HS-27A (cell line): Measurements from ENCODE around the gene LMNTD1.
"Not testable (repeated sequence)": the region's sequence is repeated elsewhere in the genome, so short reads cannot be mapped to it uniquely, and the experiment has no call there.

Experiments used
- DNase-seq: peaks from one replicate; pipeline ENCODE4 v3.0.0-alpha.2; 2012; ENCODE audit warnings: low read depth, missing footprints

Gene LMNTD1

GRCh38 chr12:25553098-25553497 lies at the start of gene LMNTD1:
Gene LMNTD1 (minus strand): TSS chr12:25553283. CDS start chr12:25552959, 324 bp downstream.
- no peak for DNase-seq

- no peak for DNase-seq
Measured at GRCh38 chr12:25598956-25599355, 45.9 kb upstream of the LMNTD1 start.

- not testable (repeated sequence) for DNase-seq
Measured at GRCh38 chr12:25595496-25595895, 42.4 kb upstream of the LMNTD1 start.

GRCh38 chr12:25594376-25594775 lies 41.3 kb upstream of the LMNTD1 start:
- no peak for DNase-seq

- no peak for DNase-seq
Measured at GRCh38 chr12:25592725-25593495, 39.8 kb upstream of the LMNTD1 start.

GRCh38 chr12:25591144-25591543 lies 38.1 kb upstream of the LMNTD1 start:
- no peak for DNase-seq

GRCh38 chr12:25590011-25590721 lies 37.1 kb upstream of the LMNTD1 start:
- no peak for DNase-seq

- DNase-seq = no peak
Measured at GRCh38 chr12:25587346-25587745, 34.3 kb upstream of the LMNTD1 start.

- no peak for DNase-seq
Measured at GRCh38 chr12:25585662-25586061, 32.6 kb upstream of the LMNTD1 start.

- no peak for DNase-seq
Measured at GRCh38 chr12:25585021-25585523, 32.0 kb upstream of the LMNTD1 start.

GRCh38 chr12:25584596-25584995 lies 31.5 kb upstream of the LMNTD1 start:
- DNase-seq = no peak

GRCh38 chr12:25583545-25583944 lies 30.5 kb upstream of the LMNTD1 start:
- no peak for DNase-seq

GRCh38 chr12:25581067-25581466 lies 28.0 kb upstream of the LMNTD1 start:
- DNase-seq = no peak

- DNase-seq = no peak
Measured at GRCh38 chr12:25578411-25579143, 25.5 kb upstream of the LMNTD1 start.

GRCh38 chr12:25574761-25575160 lies 21.7 kb upstream of the LMNTD1 start:
- no peak for DNase-seq

GRCh38 chr12:25573346-25573745 lies 20.3 kb upstream of the LMNTD1 start:
- no peak for DNase-seq

GRCh38 chr12:25570418-25570817 lies 17.3 kb upstream of the LMNTD1 start:
- no peak for DNase-seq

- DNase-seq = no peak
Measured at GRCh38 chr12:25566202-25566949, 13.3 kb upstream of the LMNTD1 start.

- no peak for DNase-seq
Measured at GRCh38 chr12:25558586-25558985, 5.5 kb upstream of the LMNTD1 start.

- DNase-seq = peak; percentile 50
Measured at GRCh38 chr12:25557830-25558436, 4.8 kb upstream of the LMNTD1 start.

- no peak for DNase-seq
Measured at GRCh38 chr12:25556153-25556552, 3.1 kb upstream of the LMNTD1 start.
